Ammon's horn (tissue), 1 donor: Measurements from ENCODE around the gene ACTR3C.
"Not testable (repeated sequence)": the region's sequence is repeated elsewhere in the genome, so short reads cannot be mapped to it uniquely, and the experiment has no call there.

ENCODE experiments used
- DNase-seq: peaks from one replicate; pipeline ENCODE4 v3.0.0-alpha.2; 2016; ENCODE audit warnings: low spot score

ACTR3C gene

GRCh38 chr7:150335108-150335773, 11.9 kb upstream of the ACTR3C start:
- DNase-seq = no peak

- no peak for DNase-seq
These were observed 10.8 kb upstream of the ACTR3C start for GRCh38 chr7:150334108-150334507.

- no peak for DNase-seq
These were observed 10.3 kb upstream of the ACTR3C start for GRCh38 chr7:150333659-150334058.

GRCh38 chr7:150332852-150333635, 9.7 kb upstream of the ACTR3C start:
- no peak for DNase-seq

- DNase-seq = no peak
These were observed 7.0 kb upstream of the ACTR3C start for GRCh38 chr7:150330211-150330885.

- peak; percentile 64 for DNase-seq
These were observed 6.2 kb upstream of the ACTR3C start for GRCh38 chr7:150329331-150330120.

GRCh38 chr7:150327308-150327707, 4.0 kb upstream of the ACTR3C start:
- no peak for DNase-seq

- no peak for DNase-seq
These were observed 3.4 kb upstream of the ACTR3C start for GRCh38 chr7:150326657-150327268.

- DNase-seq = no peak
These were observed 2.6 kb upstream of the ACTR3C start for GRCh38 chr7:150325901-150326300.

GRCh38 chr7:150325110-150325611, 1.8 kb upstream of the ACTR3C start:
- DNase-seq = no peak

GRCh38 chr7:150324373-150324961, 1.1 kb upstream of the ACTR3C start:
- no peak for DNase-seq

GRCh38 chr7:150323682-150324372, 482 bp upstream of the ACTR3C start:
- DNase-seq = no peak

GRCh38 chr7:150322114-150322832, 1.1 kb downstream of the ACTR3C start:
- no peak for DNase-seq

GRCh38 chr7:150321788-150322113, 1.6 kb downstream of the ACTR3C start:
- DNase-seq = no peak

GRCh38 chr7:150317748-150318444, 5.4 kb downstream of the ACTR3C start:
- no peak for DNase-seq

GRCh38 chr7:150316987-150317386, 6.4 kb downstream of the ACTR3C start:
- not testable (repeated sequence) for DNase-seq

- DNase-seq = no peak
These were observed 8.6 kb downstream of the ACTR3C start for GRCh38 chr7:150314639-150315239.

- DNase-seq = no peak
These were observed 9.5 kb downstream of the ACTR3C start for GRCh38 chr7:150313870-150314269.

GRCh38 chr7:150313367-150313809, 10.0 kb downstream of the ACTR3C start:
- no peak for DNase-seq
